DND-41 (cell line): Measurements from ENCODE around the gene EXOC4.

Experiments
- ATAC-seq: fragments of 200-7000 bp; cut with Tn5 transposase; 3 replicates; pipeline ENCODE4 v1.9.1; 2021; ENCODE audit warnings: low read depth; ENCODE audit not compliant: insufficient read depth
- DNase-seq: peaks from one replicate; pipeline ENCODE4 v3.0.0-alpha.2; 2020
- H2AFZ ChIP-seq: 2 replicates; pipeline ENCODE4 v1.6.0; 2012; ENCODE audit warnings: low read depth, low read length
- H3K27ac ChIP-seq: 2 replicates; pipeline ENCODE4 v1.5.1; 2012; ENCODE audit warnings: low read length, inconsistent platforms
- H3K27me3 ChIP-seq: fragments of 200-600 bp; sonication (generic); 2 replicates; pipeline ENCODE4 v1.6.0; 2012; ENCODE audit warnings: low read length, mild to moderate bottlenecking, inconsistent platforms; ENCODE audit not compliant: insufficient read depth, poor library complexity
- H3K36me3 ChIP-seq: 2 replicates; pipeline ENCODE4 v1.5.1; 2012; ENCODE audit warnings: low read length, inconsistent platforms; ENCODE audit not compliant: insufficient read depth
- H3K4me1 ChIP-seq: 2 replicates; pipeline ENCODE4 v1.5.1; 2012; ENCODE audit warnings: mild to moderate bottlenecking, low read length; ENCODE audit not compliant: insufficient read depth
- H3K4me2 ChIP-seq: 2 replicates; pipeline ENCODE4 v1.6.0; 2012; ENCODE audit warnings: mild to moderate bottlenecking, moderate library complexity, low read length, inconsistent platforms; ENCODE audit not compliant: insufficient read depth
- H3K4me3 ChIP-seq, 2 experiments: fragments of 200-600 bp in 1 of 2; shearing (Covaris generic) in 1 of 2; 2 replicates each; pipeline ENCODE4 v1.5.1; 2012 to 2016; ENCODE audit warnings: inconsistent platforms in 2 of 2, low read length in 2 of 2, mild to moderate bottlenecking in 2 of 2, low read depth in 1 of 2, moderate library complexity in 1 of 2
- H3K79me2 ChIP-seq: 2 replicates; pipeline ENCODE4 v1.6.0; 2012; ENCODE audit warnings: low read length, inconsistent platforms; ENCODE audit not compliant: insufficient read depth
- H3K9ac ChIP-seq: 2 replicates; pipeline ENCODE4 v1.6.0; 2012; ENCODE audit warnings: low read depth, mild to moderate bottlenecking, inconsistent platforms, low read length, moderate library complexity
- H3K9me3 ChIP-seq: 2 replicates; pipeline ENCODE4 v1.5.1; 2012; ENCODE audit warnings: low read length, moderate library complexity, mild to moderate bottlenecking, inconsistent platforms; ENCODE audit not compliant: insufficient read depth, severe bottlenecking
- H4K20me1 ChIP-seq: 2 replicates; pipeline ENCODE4 v1.6.0; 2012; ENCODE audit warnings: low read length; ENCODE audit not compliant: insufficient read depth
- CTCF ChIP-seq: IDR thresholded peaks from 2 replicates; pipeline ENCODE4 v1.5.1; 2012; ENCODE audit warnings: borderline replicate concordance, low read length, moderate library complexity, mild to moderate bottlenecking; ENCODE audit not compliant: poor library complexity, severe bottlenecking; ENCODE audit errors: extremely low read depth
- EZH2 ChIP-seq: IDR thresholded peaks from 3 replicates; pipeline ENCODE4 v1.6.1; 2012; ENCODE audit warnings: borderline replicate concordance, low read depth, mild to moderate bottlenecking, moderate library complexity, low read length, inconsistent platforms; ENCODE audit not compliant: severe bottlenecking

The EXOC4 gene

DNA sequence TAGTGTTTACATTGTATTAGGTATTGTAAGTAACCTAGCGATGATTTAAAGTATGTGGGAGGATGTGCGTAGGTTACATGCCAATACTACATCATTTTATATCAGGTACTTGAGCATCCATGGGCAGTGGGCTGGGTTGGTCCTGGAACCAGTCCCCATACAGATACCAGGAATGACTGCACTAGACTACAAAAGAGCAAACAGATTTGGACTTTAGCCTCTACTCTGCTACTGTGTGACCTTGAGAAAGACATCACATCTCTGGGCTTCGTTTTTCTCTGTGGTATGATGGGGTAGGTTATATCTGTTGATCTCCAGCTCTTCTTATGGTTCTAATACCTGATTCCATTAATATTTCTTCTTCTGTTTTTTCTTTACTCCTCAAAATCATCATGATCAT is 461.8 kb downstream of the EXOC4 start:
- no peak overlapping the region for H3K4me3 ChIP-seq
- H4K20me1 ChIP-seq = no peaks in the 10 kb centered on the region
- no peaks in the 10 kb centered on the region for H3K9me3 ChIP-seq
- no peaks in the 10 kb centered on the region for H3K4me1 ChIP-seq
- H3K36me3 ChIP-seq = no peaks in the 10 kb centered on the region
- H3K27me3 ChIP-seq = no peaks in the 10 kb centered on the region
- no peak overlapping the region for H3K27ac ChIP-seq
- H3K9ac ChIP-seq = no peak overlapping the region
- H3K79me2 ChIP-seq = no peaks in the 10 kb centered on the region
- H2AFZ ChIP-seq = no peak overlapping the region
- no peak for TF ChIP-seq EZH2
- TF ChIP-seq CTCF = no peak
- ATAC-seq (no peak), DNase-seq (no peak)
- no peak overlapping the region for H3K4me2 ChIP-seq

- H4K20me1 ChIP-seq = no peaks in the 10 kb centered on the region
- no peaks in the 10 kb centered on the region for H3K79me2 ChIP-seq
- no peaks in the 10 kb centered on the region for H3K36me3 ChIP-seq
- H3K9ac ChIP-seq = no peak overlapping the region
- H3K9me3 ChIP-seq = no peaks in the 10 kb centered on the region
- no peaks in the 10 kb centered on the region for H3K4me1 ChIP-seq
- no peak overlapping the region for H2AFZ ChIP-seq
- no peaks in the 10 kb centered on the region for H3K27me3 ChIP-seq
- DNase-seq (no peak), ATAC-seq (no peak)
- H3K4me3 ChIP-seq = no peak overlapping the region
- no peak overlapping the region for H3K27ac ChIP-seq
- TF ChIP-seq CTCF (no peak), EZH2 (no peak)
- no peak overlapping the region for H3K4me2 ChIP-seq
Measured at GRCh38 chr7:133718131-133718530, 465.3 kb downstream of the EXOC4 start.

- H3K4me3 ChIP-seq = no peak overlapping the region
- no peaks in the 10 kb centered on the region for H3K79me2 ChIP-seq
- no peaks in the 10 kb centered on the region for H3K4me1 ChIP-seq
- no peaks in the 10 kb centered on the region for H3K36me3 ChIP-seq
- no peak for ATAC-seq
- no peak overlapping the region for H3K9ac ChIP-seq
- DNase-seq = no peak
- no peak overlapping the region for H2AFZ ChIP-seq
- TF ChIP-seq CTCF = peak; percentile 13
- TF ChIP-seq EZH2 = no peak
- no peaks in the 10 kb centered on the region for H4K20me1 ChIP-seq
- H3K4me2 ChIP-seq = no peak overlapping the region
- no peak overlapping the region for H3K27ac ChIP-seq
- H3K27me3 ChIP-seq = no peaks in the 10 kb centered on the region
- H3K9me3 ChIP-seq = no peaks in the 10 kb centered on the region
Measured at GRCh38 chr7:133723044-133723443, 470.2 kb downstream of the EXOC4 start.

GRCh38 chr7:133724148-133724547 is 471.3 kb downstream of the EXOC4 start:
- ATAC-seq (no peak), DNase-seq (no peak)
- no peaks in the 10 kb centered on the region for H3K79me2 ChIP-seq
- H3K36me3 ChIP-seq = no peaks in the 10 kb centered on the region
- H3K4me1 ChIP-seq = no peaks in the 10 kb centered on the region
- H3K4me3 ChIP-seq = no peak overlapping the region
- no peaks in the 10 kb centered on the region for H3K27me3 ChIP-seq
- H2AFZ ChIP-seq = no peak overlapping the region
- H3K4me2 ChIP-seq = no peak overlapping the region
- no peak overlapping the region for H3K9ac ChIP-seq
- no peak for TF ChIP-seq EZH2
- TF ChIP-seq CTCF = no peak
- H4K20me1 ChIP-seq = no peaks in the 10 kb centered on the region
- no peak overlapping the region for H3K27ac ChIP-seq
- H3K9me3 ChIP-seq = no peaks in the 10 kb centered on the region
